CD4-positive, alpha-beta memory T cell (primary cell): ENCODE results near the gene TMEM178B. TPM values are rescaled to one million over a fixed set of nuclear protein-coding genes. Genes with fewer than 3 reads are reported as not detected.

Source experiments
- CTCF ChIA-PET: fragments of 350-600 bp; sonication (Branson Sonifier 250); formaldehyde crosslinking; loops from one replicate; lab custom pipeline; 2021; ENCODE audit warnings: inconsistent platforms; ENCODE audit not compliant: partially characterized antibody; lab: Charles Lee
- POLR2A ChIA-PET: fragments of 350-600 bp; sonication (Branson Sonifier 250); formaldehyde crosslinking; loops from one replicate; lab custom pipeline; 2021; ENCODE audit not compliant: partially characterized antibody; lab: Charles Lee
- DNase-seq, 5 donors: peaks; one replicate each; pipeline versions ENCODE4 v3.0.0 to v3.0.0-alpha.2; 2020 to 2022; ENCODE audit warnings: mixed read lengths in 1 of 5
- H3K27ac ChIP-seq: one replicate; pipeline ENCODE4 v1.7.0; 2013; ENCODE audit warnings: low read depth, low read length
- H3K27me3 ChIP-seq: 2 replicates; pipeline ENCODE4 v1.7.0; 2013; ENCODE audit warnings: mild to moderate bottlenecking, low read length, moderate library complexity; ENCODE audit not compliant: insufficient read depth
- H3K36me3 ChIP-seq: 2 replicates; pipeline ENCODE4 v1.7.0; 2013; ENCODE audit warnings: mild to moderate bottlenecking, low read length, moderate library complexity; ENCODE audit not compliant: insufficient read depth
- H3K4me1 ChIP-seq: 2 replicates; pipeline ENCODE4 v1.7.0; 2013; ENCODE audit warnings: mild to moderate bottlenecking, low read length, moderate library complexity; ENCODE audit not compliant: insufficient read depth
- H3K4me3 ChIP-seq, 2 donors: one replicate each; pipeline ENCODE4 v1.7.0; 2013; ENCODE audit warnings: low read length in 2 of 2, mild to moderate bottlenecking in 1 of 2
- H3K9me3 ChIP-seq, 2 donors: one replicate each; pipeline ENCODE4 v1.7.0; 2013; ENCODE audit warnings: low read length in 2 of 2, control low read depth in 1 of 2; ENCODE audit not compliant: control insufficient read depth in 1 of 2
- H3K27ac Mint-ChIP-seq, 7 donors: one replicate each; pipeline ENCODE4 v1.8.0; 2020 to 2021; ENCODE audit warnings: mixed read lengths in 7 of 7, mild to moderate bottlenecking in 6 of 7, inconsistent platforms in 3 of 7, moderate library complexity in 3 of 7
- H3K27me3 Mint-ChIP-seq, 2 donors: one replicate each; pipeline ENCODE4 v1.8.0; 2020 to 2021; ENCODE audit warnings: mixed read lengths in 2 of 2
- H3K36me3 Mint-ChIP-seq, 2 donors: one replicate each; pipeline ENCODE4 v1.8.0; 2020 to 2021; ENCODE audit warnings: mixed read lengths in 2 of 2, inconsistent platforms in 1 of 2, mild to moderate bottlenecking in 1 of 2
- H3K4me1 Mint-ChIP-seq, 4 donors: one replicate each; pipeline ENCODE4 v1.8.0; 2020 to 2021; ENCODE audit warnings: mixed read lengths in 4 of 4, mild to moderate bottlenecking in 1 of 4
- H3K4me3 Mint-ChIP-seq, 8 donors: one replicate each; pipeline ENCODE4 v1.8.0; 2020 to 2021; ENCODE audit warnings: mixed read lengths in 8 of 8, mild to moderate bottlenecking in 7 of 8, moderate library complexity in 6 of 8, inconsistent platforms in 3 of 8
- H3K9me3 Mint-ChIP-seq, 8 donors: one replicate each; pipeline ENCODE4 v1.8.0; 2020 to 2021; ENCODE audit warnings: mixed read lengths in 8 of 8, mild to moderate bottlenecking in 5 of 8, inconsistent platforms in 3 of 8, moderate library complexity in 1 of 8
- intact Hi-C: fragments of 100-400 bp; cut with micrococcal nuclease; formaldehyde crosslinking; loops from one replicate; pipeline ENCODE4 v1.15.1; 2023
- polyA plus RNA-seq, 2 donors: library from polyadenylated mRNA; unstranded; fragments of 300-500 nt; fragmentation: Illumina TruSeq; gene quantifications; one replicate each; pipeline ENCODE4 v1.2.3, GENCODE V29; 2021
- total RNA-seq, 2 experiments: library from RNA; stranded (reverse); gene quantifications; one replicate each; pipeline ENCODE4 v1.2.3, GENCODE V29; 2021

TMEM178B gene
- total and polyA plus RNA-seq, 4 experiments from 2014 or later = 0.20 to 0.89 (median 0.49) TPM

DNA sequence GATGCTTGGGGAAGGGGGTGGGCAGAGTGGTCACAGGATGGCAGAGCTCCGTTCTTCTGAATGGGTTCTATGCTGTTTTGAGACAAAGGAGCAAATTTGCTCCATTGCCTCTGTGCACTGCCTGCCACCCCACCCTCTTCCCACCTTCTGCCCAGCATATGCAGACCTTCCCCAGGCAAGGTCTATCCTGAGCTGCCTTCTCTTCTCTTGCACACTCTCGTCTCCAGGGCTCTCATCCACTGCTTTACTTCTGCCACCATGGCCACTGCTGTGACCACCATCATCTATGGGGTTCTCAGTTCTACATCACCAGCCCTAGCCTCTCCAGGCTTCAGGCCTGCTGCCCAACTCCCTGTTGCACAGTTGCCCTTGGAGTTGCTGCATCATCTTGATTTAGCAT, 230.4 kb downstream of the TMEM178B start:
- Mint-ChIP-seq H3K27me3 (peaks cover 5 to 6% of the 10 kb centered on the region in 2 donors), H3K9me3 (peaks cover 0 to 8% (median 0%) of the 10 kb centered on the region in 8 donors), H3K36me3 (no peaks in the 10 kb centered on the region), H3K4me3 (no peak overlapping the region), H3K27ac (no peak overlapping the region), H3K4me1 (no peaks in the 10 kb centered on the region)
- no peak for DNase-seq
- Histone ChIP-seq H3K27ac (no peak overlapping the region), H3K9me3 (no peaks in the 10 kb centered on the region), H3K27me3 (no peaks in the 10 kb centered on the region), H3K36me3 (no peaks in the 10 kb centered on the region), H3K4me3 (no peak overlapping the region), H3K4me1 (no peaks in the 10 kb centered on the region)
- CTCF ChIA-PET = no interaction called here
- POLR2A ChIA-PET = no interaction called here
- intact Hi-C loops = no loop called here

DNA sequence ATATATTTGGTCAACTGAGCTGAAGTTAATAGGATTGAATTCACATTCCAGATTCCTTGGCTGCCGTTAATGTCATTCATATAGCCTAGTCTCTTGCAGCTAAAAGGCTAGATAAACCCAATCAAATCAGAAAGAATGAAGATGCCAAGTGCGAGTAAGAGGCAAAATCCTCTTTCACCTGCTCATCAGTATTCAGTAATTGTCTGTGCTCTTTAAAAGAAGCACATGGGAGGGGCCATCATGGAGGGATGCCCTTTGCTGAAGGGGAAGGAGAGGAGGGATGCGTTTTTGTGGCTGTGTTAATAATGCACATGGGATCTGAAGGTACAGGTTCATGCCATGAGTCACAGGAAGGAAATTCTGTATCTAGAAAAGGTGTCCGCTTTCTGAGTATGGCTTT, 232.2 kb downstream of the TMEM178B start:
- Mint-ChIP-seq H3K27me3 (peaks cover 5 to 8% of the 10 kb centered on the region in 2 donors), H3K4me1 (no peaks in the 10 kb centered on the region), H3K4me3 (no peak overlapping the region), H3K27ac (no peak overlapping the region), H3K9me3 (peaks cover 0 to 5% (median 0%) of the 10 kb centered on the region in 8 donors), H3K36me3 (no peaks in the 10 kb centered on the region)
- Histone ChIP-seq H3K9me3 (no peaks in the 10 kb centered on the region), H3K4me3 (no peak overlapping the region), H3K4me1 (no peaks in the 10 kb centered on the region), H3K27ac (no peak overlapping the region), H3K27me3 (no peaks in the 10 kb centered on the region), H3K36me3 (no peaks in the 10 kb centered on the region)
- ChIA-PET CTCF (no interaction called here), POLR2A (no interaction called here)
- no peak for DNase-seq
- intact Hi-C loops = no loop called here

DNA sequence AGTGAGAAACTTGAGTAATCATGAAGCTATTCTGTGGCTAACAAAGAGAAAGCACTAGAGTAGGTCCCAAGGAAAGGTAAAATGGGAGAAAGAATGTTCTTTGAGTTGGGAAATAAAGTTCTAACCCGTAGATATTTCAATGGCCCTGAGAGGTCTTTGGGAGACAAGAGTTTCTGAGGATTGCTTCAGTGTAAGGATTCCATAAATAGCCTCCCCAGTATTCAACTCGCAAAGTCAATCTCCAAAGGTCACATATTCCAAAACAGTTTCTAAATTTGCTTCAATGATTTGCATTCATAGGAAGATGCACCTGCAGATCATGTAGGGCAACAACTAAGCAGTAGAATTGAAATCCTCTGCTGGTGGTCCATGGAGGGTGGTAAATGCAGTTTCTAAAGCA, 238.5 kb downstream of the TMEM178B start:
- H3K4me3 Mint-ChIP-seq = no peak overlapping the region
- ChIA-PET POLR2A (no interaction called here), CTCF (no interaction called here)
- no peak for DNase-seq
- intact Hi-C loops = no loop called here
- Histone ChIP-seq H3K27ac (no peak overlapping the region), H3K4me1 (no peaks in the 10 kb centered on the region), H3K4me3 (no peak overlapping the region), H3K36me3 (no peaks in the 10 kb centered on the region), H3K27me3 (no peaks in the 10 kb centered on the region), H3K9me3 (no peaks in the 10 kb centered on the region)
- peaks cover 8 to 11% of the 10 kb centered on the region in 2 donors for H3K27me3 Mint-ChIP-seq
- H3K4me1 Mint-ChIP-seq = no peaks in the 10 kb centered on the region
- H3K27ac Mint-ChIP-seq = no peak overlapping the region
- no peaks in the 10 kb centered on the region for H3K36me3 Mint-ChIP-seq
- H3K9me3 Mint-ChIP-seq = peaks cover 0 to 5% (median 0%) of the 10 kb centered on the region in 8 donors

DNA sequence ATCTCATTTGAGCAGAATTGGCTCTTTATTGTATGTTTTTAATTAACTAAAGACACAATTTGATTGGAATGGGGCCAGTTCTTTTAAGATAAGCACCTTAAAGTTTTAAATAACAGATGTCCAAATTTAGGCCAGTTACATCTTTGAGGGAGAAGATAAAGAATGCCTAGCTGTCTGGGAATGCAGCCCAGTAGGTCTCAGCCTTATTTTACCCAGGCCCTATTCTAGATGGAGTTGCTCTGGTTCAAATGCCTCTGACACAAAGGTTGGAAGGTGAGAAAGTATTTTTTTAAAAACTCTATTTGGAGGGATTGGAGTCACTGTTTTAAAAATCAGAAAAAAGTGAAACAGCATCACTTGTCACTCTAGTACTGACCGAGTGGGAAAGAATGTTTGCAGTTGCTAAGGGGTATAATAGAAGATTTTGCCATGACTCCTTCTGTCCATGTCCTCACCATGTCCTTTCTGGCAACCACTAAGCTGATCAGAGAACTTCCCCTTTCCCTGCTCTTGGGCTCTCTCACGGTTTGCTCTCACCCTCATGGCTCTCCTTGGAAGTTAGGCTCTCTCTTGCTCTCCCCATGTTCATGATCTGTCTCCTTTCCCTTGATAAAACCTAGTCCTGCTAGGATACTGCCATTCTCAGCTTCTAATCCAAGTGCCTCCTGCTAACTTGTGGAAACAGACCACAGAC, 239.1 kb downstream of the TMEM178B start:
- peaks cover 0 to 2% (median 0%) of the 10 kb centered on the region in 8 donors for H3K9me3 Mint-ChIP-seq
- H3K27me3 Mint-ChIP-seq = peaks cover 5 to 6% of the 10 kb centered on the region in 2 donors
- no peaks in the 10 kb centered on the region for H3K9me3 ChIP-seq

DNA sequence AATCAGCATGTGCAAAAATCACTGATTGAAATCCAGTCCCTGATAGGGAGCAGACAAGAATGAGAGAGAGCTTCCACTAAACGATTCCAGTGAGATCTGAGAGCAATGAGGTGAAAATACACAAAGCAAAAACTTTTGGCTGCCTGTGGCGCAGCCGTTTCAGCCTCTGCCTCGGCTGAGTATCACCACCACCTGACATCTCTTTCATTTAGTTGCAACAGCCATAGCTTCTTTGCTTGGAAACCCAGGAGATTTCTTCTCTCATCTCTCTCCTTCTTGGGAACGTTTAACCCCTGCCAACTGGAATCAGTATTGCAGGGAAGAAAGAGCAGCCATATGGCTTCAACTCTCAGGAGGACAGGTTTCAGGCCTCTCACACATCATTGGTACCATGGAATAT, 240.0 kb downstream of the TMEM178B start:
- ChIA-PET CTCF (no interaction called here), POLR2A (no interaction called here)
- peaks cover 0 to 2% (median 0%) of the 10 kb centered on the region in 8 donors for H3K9me3 Mint-ChIP-seq
- no peaks in the 10 kb centered on the region for H3K4me1 Mint-ChIP-seq
- Histone ChIP-seq H3K4me3 (no peak overlapping the region), H3K27ac (no peak overlapping the region), H3K27me3 (no peaks in the 10 kb centered on the region), H3K36me3 (no peaks in the 10 kb centered on the region), H3K4me1 (no peaks in the 10 kb centered on the region), H3K9me3 (no peaks in the 10 kb centered on the region)
- no peak for DNase-seq
- H3K27ac Mint-ChIP-seq = no peak overlapping the region
- no peak overlapping the region for H3K4me3 Mint-ChIP-seq
- peaks cover 5% of the 10 kb centered on the region in 2 donors for H3K27me3 Mint-ChIP-seq
- intact Hi-C loops = no loop called here
- no peaks in the 10 kb centered on the region for H3K36me3 Mint-ChIP-seq

More for the DNA sequence above, 239.1 kb downstream of the TMEM178B start:
- no peaks in the 10 kb centered on the region for H3K4me1 Mint-ChIP-seq
- Histone ChIP-seq H3K27ac (no peak overlapping the region), H3K4me1 (no peaks in the 10 kb centered on the region), H3K4me3 (no peak overlapping the region), H3K36me3 (no peaks in the 10 kb centered on the region), H3K27me3 (no peaks in the 10 kb centered on the region)
- CTCF ChIA-PET = no interaction called here
- no peak overlapping the region for H3K27ac Mint-ChIP-seq
- intact Hi-C loops = no loop called here
- no peaks in the 10 kb centered on the region for H3K36me3 Mint-ChIP-seq
- DNase-seq = no peak
- no peak overlapping the region for H3K4me3 Mint-ChIP-seq
- POLR2A ChIA-PET = no interaction called here

DNA sequence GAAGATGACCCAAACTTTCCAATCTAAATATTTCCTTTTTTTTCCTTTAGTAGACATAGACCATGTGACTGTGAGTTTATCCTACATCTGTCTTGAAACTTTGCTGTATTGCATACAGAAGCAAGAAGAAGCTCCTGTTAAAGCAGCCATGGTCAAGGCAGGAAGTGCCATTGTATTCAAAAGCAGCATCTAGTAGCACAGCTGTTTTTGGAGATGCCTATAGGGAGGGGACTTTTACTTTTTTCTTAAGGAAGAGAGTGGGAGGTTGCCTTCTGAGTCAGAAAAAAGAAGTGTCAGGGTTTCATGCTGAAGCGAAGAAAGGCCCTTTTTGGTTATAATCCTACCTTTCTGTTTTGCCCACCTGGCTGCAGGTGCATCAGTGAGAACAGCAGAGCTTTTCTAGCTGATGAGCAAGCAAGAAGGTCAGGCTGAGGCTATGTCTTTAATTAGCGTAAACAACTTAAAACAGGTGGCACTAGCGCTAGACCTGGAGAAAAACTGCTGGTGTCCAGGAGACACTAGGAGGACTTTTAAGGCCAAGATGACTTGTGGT, 243.2 kb downstream of the TMEM178B start:
- DNase-seq = no peak
- no peaks in the 10 kb centered on the region for H3K4me1 ChIP-seq
- no peaks in the 10 kb centered on the region for H3K27me3 ChIP-seq
- H3K4me3 ChIP-seq = no peak overlapping the region
- Mint-ChIP-seq H3K9me3 (peaks cover 0 to 2% (median 0%) of the 10 kb centered on the region in 8 donors), H3K36me3 (no peaks in the 10 kb centered on the region), H3K4me3 (no peak overlapping the region), H3K4me1 (no peaks in the 10 kb centered on the region), H3K27ac (no peak overlapping the region), H3K27me3 (peaks cover 2 to 6% of the 10 kb centered on the region in 2 donors)
- no peaks in the 10 kb centered on the region for H3K36me3 ChIP-seq
- CTCF ChIA-PET = no interaction called here
- intact Hi-C loops = no loop called here
- no peaks in the 10 kb centered on the region for H3K9me3 ChIP-seq
- H3K27ac ChIP-seq = no peak overlapping the region
- POLR2A ChIA-PET = no interaction called here

DNA sequence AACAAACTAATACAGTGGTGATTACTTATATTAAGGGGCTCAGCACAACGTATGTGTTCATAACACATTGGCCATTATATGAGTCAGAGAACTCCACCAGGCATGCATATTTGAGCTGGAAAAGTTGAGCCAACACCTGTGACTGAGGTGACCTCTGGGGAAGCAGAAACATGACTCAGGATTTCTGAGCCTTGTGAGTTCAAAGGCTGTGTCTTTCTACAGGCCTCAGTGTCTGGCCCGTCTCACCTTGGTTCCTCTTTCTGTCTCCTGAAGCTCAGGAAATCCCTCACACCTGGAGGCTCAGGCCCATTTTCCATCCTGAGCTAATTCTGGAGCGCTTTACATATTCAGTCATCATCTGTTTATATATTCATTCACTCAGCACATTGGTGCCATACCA, 246.4 kb downstream of the TMEM178B start:
- Mint-ChIP-seq H3K27ac (no peak overlapping the region), H3K9me3 (peaks cover 0 to 1% (median 0%) of the 10 kb centered on the region in 8 donors), H3K27me3 (peaks cover 7% of the 10 kb centered on the region in 2 donors), H3K4me3 (no peak overlapping the region), H3K4me1 (no peaks in the 10 kb centered on the region), H3K36me3 (no peaks in the 10 kb centered on the region)
- H3K4me3 ChIP-seq = no peak overlapping the region
- ChIA-PET CTCF (no interaction called here), POLR2A (no interaction called here)
- H3K27me3 ChIP-seq = no peaks in the 10 kb centered on the region
- intact Hi-C loops = no loop called here
- no peak for DNase-seq
- no peak overlapping the region for H3K27ac ChIP-seq
- no peaks in the 10 kb centered on the region for H3K4me1 ChIP-seq
- no peaks in the 10 kb centered on the region for H3K9me3 ChIP-seq
- no peaks in the 10 kb centered on the region for H3K36me3 ChIP-seq
